HFFc6 (cell line): ENCODE measurements around the gene RFT1. TPM values are rescaled to one million over a fixed set of nuclear protein-coding genes. Genes with fewer than 3 reads are reported as not detected.

Experiments
- DNase-seq: peaks from one replicate; pipeline ENCODE4 v3.0.0-alpha.2; 2018
- H3K27ac Mint-ChIP-seq: 2 replicates; pipeline ENCODE4 v1.8.0; 2020; ENCODE audit warnings: mild to moderate bottlenecking, mixed read lengths
- H3K27me3 Mint-ChIP-seq: 2 replicates; pipeline ENCODE4 v1.8.0; 2021; ENCODE audit warnings: mild to moderate bottlenecking, moderate library complexity, mixed read lengths; ENCODE audit not compliant: insufficient read depth
- H3K36me3 Mint-ChIP-seq: 2 replicates; pipeline ENCODE4 v1.8.0; 2021; ENCODE audit warnings: low read depth, mixed read lengths
- H3K4me1 Mint-ChIP-seq: 2 replicates; pipeline ENCODE4 v1.8.0; 2020; ENCODE audit warnings: low read depth, mixed read lengths
- H3K4me3 Mint-ChIP-seq: 2 replicates; pipeline ENCODE4 v1.8.0; 2020; ENCODE audit warnings: mild to moderate bottlenecking, moderate library complexity, mixed read lengths
- H3K9me3 Mint-ChIP-seq: 2 replicates; pipeline ENCODE4 v1.8.0; 2020; ENCODE audit warnings: mild to moderate bottlenecking, mixed read lengths
- total RNA-seq, 6 experiments: library from RNA; stranded (reverse); fragmentation: NEBNext Ultra II Directional; extraction: Animal tissue kit (Norgen Biotek cat#: 25700); gene quantifications; 2 replicates in 1 of 6; 3 replicates in 5 of 6; pipeline ENCODE4 v1.2.3, GENCODE V29; 2021
- TF ChIP-seq, protein P1 (sequence below): fragments of 200-600 bp; sonication (generic); IDR thresholded peaks from 2 replicates; pipeline ENCODE4 v1.5.0; 2021; ENCODE audit warnings: antibody characterized with exemption, mild to moderate bottlenecking

Gene RFT1
- total RNA-seq, 6 experiments from 2014 or later, result 32.9 to 39.6 (median 34.7) TPM

DNA sequence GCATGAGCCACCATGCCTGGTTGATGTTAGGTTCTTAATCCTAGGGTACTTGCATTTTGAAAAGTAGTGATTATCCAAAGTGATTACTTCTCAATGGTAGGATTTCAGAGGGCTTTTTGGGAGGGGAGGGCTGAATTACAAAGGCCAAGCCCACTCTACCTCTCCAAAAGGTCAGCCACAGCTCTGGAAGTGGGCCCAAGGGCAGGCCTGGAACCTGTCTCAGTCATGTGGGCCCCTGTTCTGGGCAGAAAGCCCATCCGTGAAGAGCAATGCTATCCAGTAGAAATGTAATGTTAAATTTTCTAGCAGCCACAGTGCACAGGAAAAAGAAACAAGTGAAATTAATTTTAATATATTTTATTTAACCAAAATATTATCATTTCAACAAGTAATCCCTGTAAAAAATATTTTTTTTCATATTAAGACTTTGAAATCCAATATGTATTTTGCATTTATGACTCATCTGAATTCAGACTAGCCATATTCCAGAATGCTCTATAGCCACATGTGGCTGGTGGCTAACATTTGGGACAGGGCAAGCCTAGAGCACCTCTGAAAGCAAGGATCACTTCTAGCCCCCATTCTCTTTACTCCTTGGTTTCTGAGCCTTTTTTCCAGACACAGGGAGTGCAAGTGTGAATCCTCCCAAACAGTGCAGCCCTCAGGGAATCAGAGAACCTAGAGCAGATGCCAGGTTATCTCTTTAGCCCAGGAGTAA, 16.8 kb downstream of the RFT1 start:
- Mint-ChIP-seq H3K4me1 (peaks cover 22% of the 10 kb centered on the region), H3K27ac (no peak overlapping the region), H3K36me3 (peaks cover 22% of the 10 kb centered on the region), H3K4me3 (no peak overlapping the region), H3K27me3 (no peaks in the 10 kb centered on the region; the same call in 1 of the 2 replicates), H3K9me3 (no peaks in the 10 kb centered on the region)
- DNase-seq, result no peak
- TF ChIP-seq, protein P1, sequence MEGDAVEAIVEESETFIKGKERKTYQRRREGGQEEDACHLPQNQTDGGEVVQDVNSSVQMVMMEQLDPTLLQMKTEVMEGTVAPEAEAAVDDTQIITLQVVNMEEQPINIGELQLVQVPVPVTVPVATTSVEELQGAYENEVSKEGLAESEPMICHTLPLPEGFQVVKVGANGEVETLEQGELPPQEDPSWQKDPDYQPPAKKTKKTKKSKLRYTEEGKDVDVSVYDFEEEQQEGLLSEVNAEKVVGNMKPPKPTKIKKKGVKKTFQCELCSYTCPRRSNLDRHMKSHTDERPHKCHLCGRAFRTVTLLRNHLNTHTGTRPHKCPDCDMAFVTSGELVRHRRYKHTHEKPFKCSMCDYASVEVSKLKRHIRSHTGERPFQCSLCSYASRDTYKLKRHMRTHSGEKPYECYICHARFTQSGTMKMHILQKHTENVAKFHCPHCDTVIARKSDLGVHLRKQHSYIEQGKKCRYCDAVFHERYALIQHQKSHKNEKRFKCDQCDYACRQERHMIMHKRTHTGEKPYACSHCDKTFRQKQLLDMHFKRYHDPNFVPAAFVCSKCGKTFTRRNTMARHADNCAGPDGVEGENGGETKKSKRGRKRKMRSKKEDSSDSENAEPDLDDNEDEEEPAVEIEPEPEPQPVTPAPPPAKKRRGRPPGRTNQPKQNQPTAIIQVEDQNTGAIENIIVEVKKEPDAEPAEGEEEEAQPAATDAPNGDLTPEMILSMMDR, result no peak

DNA sequence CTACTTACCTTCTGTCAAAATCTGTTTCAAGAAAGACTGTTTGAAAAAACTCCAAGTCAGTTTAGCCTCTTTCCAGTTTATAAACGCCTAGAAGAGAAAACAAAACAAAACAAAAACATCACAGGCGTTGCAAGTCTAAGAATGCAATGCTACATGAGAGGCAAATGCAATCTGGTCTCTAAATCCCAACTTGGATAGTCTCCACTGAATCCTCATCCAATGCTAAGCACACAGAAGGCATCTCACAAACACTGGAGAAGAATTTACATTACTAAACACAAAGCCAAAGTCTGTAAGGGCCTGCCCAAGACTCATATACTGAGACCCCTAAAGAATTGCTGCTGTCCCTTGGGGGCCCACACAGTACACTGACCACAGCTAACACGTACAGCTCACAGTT, 18.4 kb downstream of the RFT1 start:
- no peak overlapping the region for H3K4me3 Mint-ChIP-seq
- peaks cover 22% of the 10 kb centered on the region for H3K4me1 Mint-ChIP-seq
- TF ChIP-seq, protein P1, result no peak
- no peaks in the 10 kb centered on the region; the same call in 1 of the 2 replicates for H3K27me3 Mint-ChIP-seq
- H3K9me3 Mint-ChIP-seq, result no peaks in the 10 kb centered on the region
- H3K27ac Mint-ChIP-seq, result no peak overlapping the region
- DNase-seq, result no peak
- peaks cover 16% of the 10 kb centered on the region for H3K36me3 Mint-ChIP-seq

GRCh38 chr3:53109891-53110771, 20.1 kb downstream of the RFT1 start:
- TF ChIP-seq, protein P1, result peak; percentile 75
- Mint-ChIP-seq H3K9me3 (no peaks in the 10 kb centered on the region), H3K4me1 (peaks cover 22% of the 10 kb centered on the region), H3K4me3 (peak overlapping the region; percentile 76), H3K27ac (peak overlapping the region; percentile 82), H3K36me3 (peaks cover 16% of the 10 kb centered on the region), H3K27me3 (no peaks in the 10 kb centered on the region; the same call in 1 of the 2 replicates)
- peak; percentile 71 for DNase-seq

DNA sequence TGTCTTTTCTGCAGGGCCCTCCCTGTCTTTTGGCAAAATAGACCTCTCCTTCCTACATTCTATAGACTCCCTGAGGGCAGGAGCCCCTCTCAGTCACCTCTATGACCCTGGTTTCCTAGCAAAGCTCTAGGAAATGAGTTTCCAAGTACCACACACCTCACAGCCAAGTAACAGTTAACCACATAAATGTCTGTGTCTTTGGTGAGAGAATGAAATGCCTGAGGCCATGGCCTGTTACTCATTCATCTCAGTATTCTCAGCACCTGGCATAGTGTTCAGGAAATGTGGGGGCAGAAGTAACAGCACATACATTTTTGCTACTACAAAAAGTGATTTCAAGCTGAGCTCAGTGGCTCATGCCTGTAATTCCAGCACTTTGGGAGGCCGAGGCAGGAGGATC, 21.0 kb downstream of the RFT1 start:
- peak overlapping the region; percentile 82 for H3K27ac Mint-ChIP-seq
- H3K4me1 Mint-ChIP-seq, result peaks cover 31% of the 10 kb centered on the region
- TF ChIP-seq, protein P1, result no peak
- H3K4me3 Mint-ChIP-seq, result peak overlapping the region; percentile 18; the same call in 1 of the 2 replicates
- H3K9me3 Mint-ChIP-seq, result no peaks in the 10 kb centered on the region
- no peaks in the 10 kb centered on the region; the same call in 1 of the 2 replicates for H3K27me3 Mint-ChIP-seq
- DNase-seq, result peak; percentile 82
- H3K36me3 Mint-ChIP-seq, result peaks cover 16% of the 10 kb centered on the region

DNA sequence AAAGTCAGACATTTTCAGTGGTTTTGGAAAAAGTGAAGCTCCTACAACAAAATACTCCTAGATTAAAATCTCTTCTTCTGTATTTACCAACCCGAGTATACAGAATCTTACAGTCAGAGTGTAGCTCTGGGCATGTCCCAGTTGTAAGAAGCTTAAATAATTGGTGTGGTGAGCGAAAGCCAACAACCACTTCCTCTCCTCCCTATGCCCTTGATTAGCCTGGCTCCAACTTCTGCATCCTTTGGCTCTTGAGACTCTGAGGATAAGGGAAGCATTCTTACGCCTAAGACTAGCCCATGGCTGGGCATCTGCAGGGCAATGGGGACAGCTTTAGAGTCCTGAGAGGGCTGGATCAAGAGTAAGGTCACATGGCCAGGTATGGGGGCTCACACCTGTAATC, 25.5 kb downstream of the RFT1 start:
- peaks cover 37% of the 10 kb centered on the region for H3K4me1 Mint-ChIP-seq
- DNase-seq, result no peak
- TF ChIP-seq, protein P1, result no peak
- H3K9me3 Mint-ChIP-seq, result no peaks in the 10 kb centered on the region
- H3K27ac Mint-ChIP-seq, result no peak overlapping the region
- no peaks in the 10 kb centered on the region; the same call in 1 of the 2 replicates for H3K27me3 Mint-ChIP-seq
- H3K4me3 Mint-ChIP-seq, result no peak overlapping the region
- H3K36me3 Mint-ChIP-seq, result peaks cover 34% of the 10 kb centered on the region
